HG03521 (cell line): Measurements from ENCODE around the gene RNF215.
"Not testable (repeated sequence)": the region's sequence is repeated elsewhere in the genome, so short reads cannot be mapped to it uniquely, and the experiment has no call there.

Experiments
- ATAC-seq: cut with Tn5 transposase; IDR thresholded peaks from one replicate; pipeline ENCODE4 v1.9.1; 2021; ENCODE audit warnings: mild to moderate bottlenecking, moderate library complexity; ENCODE audit not compliant: unreplicated experiment

RNF215 gene

GRCh38 chr22:30365891-30366290 lies 21.3 kb downstream of the RNF215 start:
- ATAC-seq: no peak

GRCh38 chr22:30362651-30363281 lies 24.4 kb downstream of the RNF215 start:
- ATAC-seq: no peak

GRCh38 chr22:30361916-30362650 lies 25.1 kb downstream of the RNF215 start:
- no peak for ATAC-seq

- ATAC-seq: no peak
These were observed 28.7 kb downstream of the RNF215 start for GRCh38 chr22:30358541-30358940.

- no peak for ATAC-seq
These were observed 29.5 kb downstream of the RNF215 start for GRCh38 chr22:30357650-30358215.

GRCh38 chr22:30357236-30357570 lies 30.0 kb downstream of the RNF215 start:
- no peak for ATAC-seq

- ATAC-seq: peak; percentile 89
These were observed 30.6 kb downstream of the RNF215 start, which contains the start of the genes CCDC157 and SF3A1 for GRCh38 chr22:30356449-30357235. Gene CCDC157 (plus strand): TSS chr22:30357007. CDS start chr22:30366001, 8,994 bp downstream. Gene SF3A1 (minus strand): TSS chr22:30356894. CDS start chr22:30356792, 102 bp downstream.

- ATAC-seq: no peak
These were observed 32.6 kb downstream of the RNF215 start for GRCh38 chr22:30354644-30355043.

- no peak for ATAC-seq
These were observed 36.0 kb downstream of the RNF215 start for GRCh38 chr22:30351226-30351625.

GRCh38 chr22:30348809-30349208 lies 38.4 kb downstream of the RNF215 start:
- ATAC-seq: no peak

- ATAC-seq: no peak
These were observed 38.8 kb downstream of the RNF215 start for GRCh38 chr22:30348404-30348803.

GRCh38 chr22:30347255-30347892 lies 39.8 kb downstream of the RNF215 start:
- ATAC-seq: no peak

- no peak for ATAC-seq
These were observed 42.6 kb downstream of the RNF215 start for GRCh38 chr22:30344447-30345200.

- ATAC-seq: no peak
These were observed 46.1 kb downstream of the RNF215 start for GRCh38 chr22:30340911-30341685.

- ATAC-seq: no peak
These were observed 48.4 kb downstream of the RNF215 start for GRCh38 chr22:30338802-30339201.

GRCh38 chr22:30338341-30338740 lies 48.9 kb downstream of the RNF215 start:
- not testable (repeated sequence) for ATAC-seq

GRCh38 chr22:30337461-30337778 lies 49.8 kb downstream of the RNF215 start:
- ATAC-seq: no peak

- no peak for ATAC-seq
These were observed 50.3 kb downstream of the RNF215 start for GRCh38 chr22:30336752-30337460.

GRCh38 chr22:30335236-30335635 lies 52.0 kb downstream of the RNF215 start:
- ATAC-seq: no peak
